ENCODE results near the gene HSPB6. TPM values are rescaled to one million over a fixed set of nuclear protein-coding genes. Genes with fewer than 3 reads are reported as not detected.

The HSPB6 gene
- polyA plus RNA-seq, 1 donor (not counting 4 experiments of a cell fraction or from before 2014, with no cell fraction given), result not detected

- DNase-seq (ENCODE audit: low read depth, low spot score), result no peak
- peaks cover 13% of the 10 kb centered on the region for H3K79me2 ChIP-seq (ENCODE audit: control insufficient read depth, insufficient read depth, low read length)
- dilution Hi-C loops (cut with MboI; ENCODE audit: extremely low pct_ligation_motif_present, low sequenced_read_pairs), result no loop called here
- no peaks in the 10 kb centered on the region for H3K9me3 ChIP-seq (ENCODE audit: control insufficient read depth, low read depth, low read length)
- no peak overlapping the region for H3K4me2 ChIP-seq (ENCODE audit: control insufficient read depth, extremely low read depth, insufficient read depth, low read depth, low read length)
- H3K4me1 ChIP-seq (ENCODE audit: control insufficient read depth, extremely low read depth, insufficient read depth, low read length), result no peaks in the 10 kb centered on the region
- H3K27me3 ChIP-seq (ENCODE audit: control insufficient read depth, extremely low read depth, insufficient read depth, low read length), result no peaks in the 10 kb centered on the region
- no peak overlapping the region for H3K27ac ChIP-seq (ENCODE audit: control insufficient read depth, insufficient read depth, low read length)
- FAIRE-seq, result no peak
- H3K9me1 ChIP-seq (ENCODE audit: control insufficient read depth, extremely low read depth, insufficient read depth, low read length), result no peaks in the 10 kb centered on the region
- H2AFZ ChIP-seq (ENCODE audit: control insufficient read depth, low read length), result no peak overlapping the region
- TF ChIP-seq EZH2 (IDR thresholded peaks at IDR 0.05; ENCODE audit: low read length), result no peak
- no peak for TF ChIP-seq CTCF (optimal IDR thresholded peaks at IDR 0.05 in 1 of 3, IDR thresholded peaks at IDR 0.05 in 1 of 3, conservative IDR thresholded peaks at IDR 0.05 in 1 of 3; ENCODE audit: extremely low read depth in 1 of 3, insufficient read depth in 2 of 3, low read length in 3 of 3)
- H3K9ac ChIP-seq (ENCODE audit: control insufficient read depth, extremely low read depth, insufficient read depth, low read length), result no peak overlapping the region
- no peak overlapping the region for H3K4me3 ChIP-seq (ENCODE audit: control insufficient read depth in 2 of 3, extremely low read depth in 1 of 3, insufficient read depth in 2 of 3, low read depth in 1 of 3, low read length in 3 of 3)
- peaks cover 69 to 74% of the 10 kb centered on the region in 2 experiments for H3K36me3 ChIP-seq (ENCODE audit: control insufficient read depth in 2 of 2, extremely low read depth in 1 of 2, insufficient read depth in 2 of 2, low read length in 2 of 2)
- no peaks in the 10 kb centered on the region for H4K20me1 ChIP-seq (ENCODE audit: control insufficient read depth, extremely low read depth, insufficient read depth, low read length)
These were observed 29.5 kb downstream of the HSPB6 start for GRCh38 chr19:35727053-35727955.

GRCh38 chr19:35725216-35725861 is 31.5 kb downstream of the HSPB6 start:
- H3K27me3 ChIP-seq (ENCODE audit: control insufficient read depth, extremely low read depth, insufficient read depth, low read length), result no peaks in the 10 kb centered on the region
- H3K9me3 ChIP-seq (ENCODE audit: control insufficient read depth, low read depth, low read length), result no peaks in the 10 kb centered on the region
- no peak overlapping the region for H2AFZ ChIP-seq (ENCODE audit: control insufficient read depth, low read length)
- no peaks in the 10 kb centered on the region for H3K4me1 ChIP-seq (ENCODE audit: control insufficient read depth, extremely low read depth, insufficient read depth, low read length)
- no peak overlapping the region for H3K4me2 ChIP-seq (ENCODE audit: control insufficient read depth, extremely low read depth, insufficient read depth, low read depth, low read length)
- H3K79me2 ChIP-seq (ENCODE audit: control insufficient read depth, insufficient read depth, low read length), result peaks cover 27% of the 10 kb centered on the region
- no peak for DNase-seq (ENCODE audit: low read depth, low spot score)
- peaks cover 66 to 69% of the 10 kb centered on the region in 2 experiments for H3K36me3 ChIP-seq (ENCODE audit: control insufficient read depth in 2 of 2, extremely low read depth in 1 of 2, insufficient read depth in 2 of 2, low read length in 2 of 2)
- H4K20me1 ChIP-seq (ENCODE audit: control insufficient read depth, extremely low read depth, insufficient read depth, low read length), result peaks cover 4% of the 10 kb centered on the region
- no peaks in the 10 kb centered on the region for H3K9me1 ChIP-seq (ENCODE audit: control insufficient read depth, extremely low read depth, insufficient read depth, low read length)
- no peak overlapping the region for H3K9ac ChIP-seq (ENCODE audit: control insufficient read depth, extremely low read depth, insufficient read depth, low read length)
- no peak overlapping the region for H3K27ac ChIP-seq (ENCODE audit: control insufficient read depth, insufficient read depth, low read length)
- dilution Hi-C loops (cut with MboI; ENCODE audit: extremely low pct_ligation_motif_present, low sequenced_read_pairs), result no loop called here
- H3K4me3 ChIP-seq (ENCODE audit: control insufficient read depth in 2 of 3, extremely low read depth in 1 of 3, insufficient read depth in 2 of 3, low read depth in 1 of 3, low read length in 3 of 3), result no peak overlapping the region
- no peak for FAIRE-seq
- TF ChIP-seq CTCF (optimal IDR thresholded peaks at IDR 0.05 in 1 of 3, IDR thresholded peaks at IDR 0.05 in 1 of 3, conservative IDR thresholded peaks at IDR 0.05 in 1 of 3; ENCODE audit: extremely low read depth in 1 of 3, insufficient read depth in 2 of 3, low read length in 3 of 3), result no peak
- TF ChIP-seq EZH2 (IDR thresholded peaks at IDR 0.05; ENCODE audit: low read length), result no peak
